H1 (cell line): ENCODE data around the gene KRT72. TPM values are rescaled to one million over a fixed set of nuclear protein-coding genes. Genes with fewer than 3 reads are reported as not detected.

Source experiments
- polyA plus RNA-seq, 7 experiments: library from polyadenylated mRNA; depleted of rRNA in 3 of 7; stranded (reverse) in 5 of 7; unstranded in 2 of 7; fragments of >200 nt in 5 of 7; fragments of 200-250 nt in 2 of 7; gene quantifications; 1 replicate in 5 of 7; 2 replicates in 1 of 7; 4 replicates in 1 of 7; pipeline versions ENCODE4 v1.2.1 to v1.2.3, GENCODE V29; 2011 to 2013; ENCODE audit warnings: missing spikeins in 2 of 7, mixed read lengths in 2 of 7
- total RNA-seq: library from RNA; stranded (reverse); fragmentation: NEBNext Ultra II Directional; extraction: Animal tissue kit (Norgen Biotek cat#: 25700); gene quantifications from 2 replicates; pipeline ENCODE4 v1.2.1, GENCODE V29; 2021

Gene KRT72
- total and polyA plus RNA-seq, 2 of the 8 experiments (the other 6 are each of a cell fraction or from before 2014, with no cell fraction given), result not detected

Other genes starting within 250 kb of the KRT72 start
- not detected in 2 replicates for gene KRT85, start 234.0 kb downstream of the KRT72 start, total RNA-seq
- not detected in 2 replicates for gene KRT85, start 234.0 kb downstream of the KRT72 start, polyA plus RNA-seq (2011; rRNA removed)
- not detected in 2 replicates for gene KRT84, start 215.8 kb downstream of the KRT72 start, total RNA-seq
- not detected in 2 replicates for gene KRT84, start 215.8 kb downstream of the KRT72 start, polyA plus RNA-seq (2011; rRNA removed)
- gene KRT82, start 195.1 kb downstream of the KRT72 start, total RNA-seq, result not detected in 2 replicates
- not detected in 2 replicates for gene KRT82, start 195.1 kb downstream of the KRT72 start, polyA plus RNA-seq (2011; rRNA removed)
- gene KRT75, start 167.1 kb downstream of the KRT72 start, total RNA-seq, result not detected in 2 replicates
- not detected in 2 replicates for gene KRT75, start 167.1 kb downstream of the KRT72 start, polyA plus RNA-seq (2011; rRNA removed)
- not detected in 2 replicates for gene KRT6B, start 149.3 kb downstream of the KRT72 start, total RNA-seq
- not detected in 2 replicates for gene KRT6B, start 149.3 kb downstream of the KRT72 start, polyA plus RNA-seq (2011; rRNA removed)
- not detected in 2 replicates for gene KRT6C, start 127.7 kb downstream of the KRT72 start, total RNA-seq
- not detected in 2 replicates for gene KRT6C, start 127.7 kb downstream of the KRT72 start, polyA plus RNA-seq (2011; rRNA removed)
- not detected in 2 replicates for gene KRT6A, start 108.2 kb downstream of the KRT72 start, total RNA-seq
- 0.08 and 0.11 TPM in 2 replicates for gene KRT6A, start 108.2 kb downstream of the KRT72 start, polyA plus RNA-seq (2011; rRNA removed)
- gene KRT5, start 81.1 kb downstream of the KRT72 start, total RNA-seq, result not detected in 2 replicates
- 0.18 and 0.33 TPM in 2 replicates for gene KRT5, start 81.1 kb downstream of the KRT72 start, polyA plus RNA-seq (2011; rRNA removed)
- not detected in 2 replicates for gene KRT71, start 48.3 kb downstream of the KRT72 start, total RNA-seq
- not detected in 2 replicates for gene KRT71, start 48.3 kb downstream of the KRT72 start, polyA plus RNA-seq (2011; rRNA removed)
- not detected in 2 replicates for gene KRT74, start 27.6 kb downstream of the KRT72 start, total RNA-seq
- not detected in 2 replicates for gene KRT74, start 27.6 kb downstream of the KRT72 start, polyA plus RNA-seq (2011; rRNA removed)
- gene KRT73, start 17.1 kb upstream of the KRT72 start, total RNA-seq, result not detected in 2 replicates
- gene KRT73, start 17.1 kb upstream of the KRT72 start, polyA plus RNA-seq (2011; rRNA removed), result not detected in 2 replicates
- not detected in 2 replicates for gene KRT2, start 50.7 kb upstream of the KRT72 start, total RNA-seq
- gene KRT2, start 50.7 kb upstream of the KRT72 start, polyA plus RNA-seq (2011; rRNA removed), result not detected in 2 replicates
- gene KRT1, start 78.9 kb upstream of the KRT72 start, total RNA-seq, result not detected in 2 replicates
- not detected in 2 replicates for gene KRT1, start 78.9 kb upstream of the KRT72 start, polyA plus RNA-seq (2011; rRNA removed)
- 0.10 TPM in 1 of 2 replicates, not detected in the other for gene KRT77, start 102.1 kb upstream of the KRT72 start, total RNA-seq
- 0.02 TPM in 2 replicates for gene KRT77, start 102.1 kb upstream of the KRT72 start, polyA plus RNA-seq (2011; rRNA removed)
- not detected in 2 replicates for gene KRT76, start 175.9 kb upstream of the KRT72 start, total RNA-seq
- not detected in 2 replicates for gene KRT76, start 175.9 kb upstream of the KRT72 start, polyA plus RNA-seq (2011; rRNA removed)
- gene KRT3, start 194.7 kb upstream of the KRT72 start, total RNA-seq, result not detected in 2 replicates
- gene KRT3, start 194.7 kb upstream of the KRT72 start, polyA plus RNA-seq (2011; rRNA removed), result not detected in 2 replicates
- not detected in 2 replicates for gene KRT4, start 212.7 kb upstream of the KRT72 start, total RNA-seq
- gene KRT4, start 212.7 kb upstream of the KRT72 start, polyA plus RNA-seq (2011; rRNA removed), result 0.06 TPM in 1 of 2 replicates, not detected in the other
- not detected in 2 replicates for gene KRT79, start 232.8 kb upstream of the KRT72 start, total RNA-seq
- not detected in 2 replicates for gene KRT79, start 232.8 kb upstream of the KRT72 start, polyA plus RNA-seq (2011; rRNA removed)
- not detected in 2 replicates for gene KRT78, start 247.5 kb upstream of the KRT72 start, total RNA-seq
- not detected in 2 replicates for gene KRT78, start 247.5 kb upstream of the KRT72 start, polyA plus RNA-seq (2011; rRNA removed)